Activated naive CD4-positive, alpha-beta T cell treated with anti-CD3 and anti-CD28 coated beads, Interleukin-2, amount 50 U/mL, for 24 hours (primary cell): ENCODE data around the gene BCKDHB.

Experiments
- H3K27ac Mint-ChIP-seq: one replicate; pipeline ENCODE4 v1.8.0; 2021; ENCODE audit warnings: mild to moderate bottlenecking, mixed read lengths
- H3K27me3 Mint-ChIP-seq: one replicate; pipeline ENCODE4 v1.8.0; 2021; ENCODE audit warnings: mixed read lengths
- H3K36me3 Mint-ChIP-seq: one replicate; pipeline ENCODE4 v1.8.0; 2021; ENCODE audit warnings: mixed read lengths
- H3K4me1 Mint-ChIP-seq: one replicate; pipeline ENCODE4 v1.8.0; 2021; ENCODE audit warnings: mixed read lengths
- H3K4me3 Mint-ChIP-seq: one replicate; pipeline ENCODE4 v1.8.0; 2021; ENCODE audit warnings: mild to moderate bottlenecking, mixed read lengths
- H3K9me3 Mint-ChIP-seq: one replicate; pipeline ENCODE4 v1.8.0; 2021; ENCODE audit warnings: mixed read lengths

Gene BCKDHB

GRCh38 chr6:80380566-80380965 is 274.1 kb downstream of the BCKDHB start:
- H3K4me3 Mint-ChIP-seq = no peak overlapping the region
- no peaks in the 10 kb centered on the region for H3K27me3 Mint-ChIP-seq
- peaks cover 3% of the 10 kb centered on the region for H3K36me3 Mint-ChIP-seq
- H3K4me1 Mint-ChIP-seq = no peaks in the 10 kb centered on the region
- no peak overlapping the region for H3K27ac Mint-ChIP-seq
- H3K9me3 Mint-ChIP-seq = no peaks in the 10 kb centered on the region

- no peak overlapping the region for H3K27ac Mint-ChIP-seq
- H3K27me3 Mint-ChIP-seq = no peaks in the 10 kb centered on the region
- peaks cover 3% of the 10 kb centered on the region for H3K36me3 Mint-ChIP-seq
- H3K4me1 Mint-ChIP-seq = no peaks in the 10 kb centered on the region
- H3K4me3 Mint-ChIP-seq = no peak overlapping the region
- no peaks in the 10 kb centered on the region for H3K9me3 Mint-ChIP-seq
These were observed 276.3 kb downstream of the BCKDHB start for GRCh38 chr6:80382811-80383210.

- no peaks in the 10 kb centered on the region for H3K27me3 Mint-ChIP-seq
- peaks cover 5% of the 10 kb centered on the region for H3K36me3 Mint-ChIP-seq
- H3K4me3 Mint-ChIP-seq = no peak overlapping the region
- H3K4me1 Mint-ChIP-seq = no peaks in the 10 kb centered on the region
- H3K9me3 Mint-ChIP-seq = no peaks in the 10 kb centered on the region
- H3K27ac Mint-ChIP-seq = no peak overlapping the region
These were observed 282.0 kb downstream of the BCKDHB start for GRCh38 chr6:80388507-80388906.
